Superior temporal gyrus (tissue), 1 donor: ENCODE results near the gene PAPPA2.
"Not testable (repeated sequence)": the region's sequence is repeated elsewhere in the genome, so short reads cannot be mapped to it uniquely, and the experiment has no call there.

ENCODE experiments used
- DNase-seq: peaks from one replicate; pipeline ENCODE4 v3.0.0-alpha.2; 2016; ENCODE audit errors: extremely low spot score

PAPPA2 gene

DNA sequence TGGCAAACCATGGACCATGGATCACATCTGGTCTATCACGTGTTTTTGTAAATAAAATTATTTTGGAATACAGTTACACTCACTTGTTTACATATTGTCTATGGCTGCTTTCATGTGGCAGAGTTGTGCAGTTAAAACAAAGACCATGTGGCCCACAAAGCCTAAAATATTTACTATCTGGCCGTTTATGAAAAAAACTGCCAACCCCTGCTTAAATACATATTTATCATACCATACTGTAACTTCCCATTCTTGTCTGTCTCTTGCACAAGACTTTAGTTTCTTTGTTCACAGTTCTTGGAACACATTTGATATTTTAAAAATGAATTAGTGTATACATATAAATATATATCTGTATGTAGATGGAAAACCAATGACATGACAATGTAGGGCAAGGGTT, 141.5 kb downstream of the PAPPA2 start:
- no peak for DNase-seq

DNA sequence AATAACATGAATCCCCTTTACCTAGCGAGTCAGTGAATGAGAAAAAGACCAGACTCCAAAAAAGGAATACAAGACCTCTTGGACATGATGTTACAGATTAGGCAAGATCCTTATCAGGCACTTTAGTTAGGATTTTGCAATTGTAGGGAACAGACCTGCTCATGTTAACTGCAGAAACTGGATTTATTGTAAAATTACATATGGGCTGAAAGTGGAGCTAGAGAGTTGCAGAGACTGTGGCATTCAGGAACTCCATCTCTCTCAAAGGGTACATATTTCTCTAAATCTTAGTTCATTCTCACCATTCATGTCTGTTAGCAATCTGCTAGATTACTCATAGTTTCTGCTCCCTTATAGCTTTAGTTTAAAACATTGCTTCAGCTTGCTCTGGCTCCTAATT, 142.2 kb downstream of the PAPPA2 start:
- DNase-seq = no peak

DNA sequence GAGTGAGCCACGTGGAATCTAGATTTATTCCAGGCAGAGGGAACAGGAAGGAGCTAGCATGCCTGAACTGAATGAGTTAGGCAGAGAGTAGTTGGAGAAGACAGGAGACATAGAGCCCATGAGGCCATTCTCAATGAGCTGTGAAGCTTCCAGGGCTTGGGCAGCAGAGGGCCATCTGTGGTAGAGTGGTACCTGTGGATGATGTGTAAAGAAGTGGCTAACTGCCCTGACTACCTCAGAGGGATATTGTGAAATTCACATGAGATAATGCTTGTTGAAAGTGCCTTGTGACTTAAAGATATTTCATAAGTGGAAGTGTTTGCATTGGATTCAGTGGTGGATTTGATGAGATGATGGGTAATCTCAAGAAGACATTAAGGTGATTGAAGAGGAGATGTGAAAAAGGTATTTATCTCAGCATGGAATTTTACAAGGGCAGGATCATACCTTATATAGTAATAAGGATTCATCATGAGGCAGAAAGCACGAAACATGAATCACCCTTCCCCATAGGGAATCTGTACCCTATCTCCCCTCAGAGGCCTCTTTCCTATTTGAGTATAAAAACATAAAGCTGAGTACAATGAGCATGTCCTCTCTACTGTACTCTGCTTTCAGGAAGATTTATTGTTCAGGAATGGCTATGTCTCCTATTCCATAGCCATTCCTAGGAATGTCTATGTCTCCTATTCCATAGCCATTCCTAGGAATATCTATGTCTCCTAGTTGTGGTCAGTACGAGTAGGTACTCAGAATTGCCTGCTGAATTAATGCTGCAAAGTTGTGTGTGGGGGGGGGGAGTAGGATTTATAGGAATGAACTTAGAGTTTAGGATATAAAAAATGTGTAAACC, 146.8 kb downstream of the PAPPA2 start:
- no peak for DNase-seq

DNA sequence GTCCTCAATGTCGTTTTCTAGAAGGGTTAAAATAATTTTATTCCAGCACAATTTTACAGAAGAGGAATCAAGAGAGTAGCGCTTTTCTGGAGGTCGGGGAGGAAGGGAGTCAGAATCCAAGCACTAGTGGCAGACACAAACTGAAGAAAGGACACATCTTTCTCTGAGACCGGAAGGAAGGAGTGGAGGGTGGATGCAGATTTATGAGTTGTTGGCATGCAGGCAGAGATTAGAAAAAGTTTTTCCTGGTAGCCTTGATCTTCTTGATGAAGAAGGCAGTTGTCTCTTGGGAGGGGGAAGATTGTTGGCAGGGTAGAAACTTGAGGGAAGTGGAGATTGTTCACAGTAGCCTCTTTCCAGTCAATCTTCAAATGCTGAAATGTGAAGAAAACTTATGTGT, 149.8 kb downstream of the PAPPA2 start:
- no peak for DNase-seq

DNA sequence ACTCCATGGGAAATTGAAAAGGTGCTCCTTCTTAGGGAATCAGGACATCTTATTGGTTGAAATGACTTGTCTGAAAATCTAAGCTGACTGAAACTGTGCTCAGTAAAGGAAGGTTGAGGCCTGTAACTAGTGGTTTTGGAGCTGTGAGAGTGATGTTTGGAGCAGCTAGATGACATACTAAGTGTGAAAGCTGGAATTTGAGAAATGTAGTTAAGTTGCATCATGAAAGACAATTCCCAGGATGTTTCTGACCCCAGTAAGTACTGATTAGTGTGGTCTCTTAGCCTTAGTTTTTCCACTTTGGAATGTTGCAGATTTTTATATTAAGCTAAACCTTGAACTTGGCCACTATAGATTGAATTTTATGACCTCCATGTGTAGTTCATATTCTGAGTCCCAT, 154.9 kb downstream of the PAPPA2 start:
- DNase-seq = no peak

DNA sequence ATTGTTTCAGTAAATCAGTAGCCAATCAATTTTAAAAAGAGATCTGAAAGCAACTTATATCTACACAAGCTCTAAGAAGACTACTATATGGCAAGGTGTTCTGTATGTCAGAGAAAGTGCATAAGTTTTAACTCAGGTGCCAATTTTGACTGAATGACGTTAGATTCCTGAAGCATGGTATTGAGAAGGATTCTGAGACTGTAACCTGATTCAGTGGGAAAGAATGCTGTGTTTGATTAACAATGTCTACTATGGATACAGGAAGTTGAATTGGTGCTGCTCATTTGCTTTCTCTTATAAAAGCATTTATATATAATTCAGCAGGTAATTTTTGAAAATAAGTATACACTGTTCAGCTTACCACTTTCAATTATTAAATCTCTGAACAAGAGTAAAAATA, 156.3 kb downstream of the PAPPA2 start:
- DNase-seq = no peak

DNA sequence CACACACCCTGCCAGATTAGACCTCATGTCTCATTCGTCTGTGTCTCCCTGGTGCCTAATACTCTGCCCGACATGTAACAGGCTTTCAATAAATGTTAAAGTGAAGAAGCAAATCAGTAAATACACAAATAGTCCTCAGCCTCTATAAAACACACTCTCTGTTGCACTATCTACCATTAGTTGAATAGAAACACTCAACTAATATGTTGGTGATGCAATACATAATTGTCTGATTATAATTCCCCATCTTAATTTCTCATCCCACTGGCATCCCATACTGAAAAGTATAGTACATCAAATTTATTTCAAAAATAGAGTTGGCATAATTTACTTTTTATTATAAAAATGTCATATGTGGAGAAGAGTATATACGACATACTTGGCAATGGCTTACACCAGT, 162.4 kb downstream of the PAPPA2 start:
- no peak for DNase-seq

DNA sequence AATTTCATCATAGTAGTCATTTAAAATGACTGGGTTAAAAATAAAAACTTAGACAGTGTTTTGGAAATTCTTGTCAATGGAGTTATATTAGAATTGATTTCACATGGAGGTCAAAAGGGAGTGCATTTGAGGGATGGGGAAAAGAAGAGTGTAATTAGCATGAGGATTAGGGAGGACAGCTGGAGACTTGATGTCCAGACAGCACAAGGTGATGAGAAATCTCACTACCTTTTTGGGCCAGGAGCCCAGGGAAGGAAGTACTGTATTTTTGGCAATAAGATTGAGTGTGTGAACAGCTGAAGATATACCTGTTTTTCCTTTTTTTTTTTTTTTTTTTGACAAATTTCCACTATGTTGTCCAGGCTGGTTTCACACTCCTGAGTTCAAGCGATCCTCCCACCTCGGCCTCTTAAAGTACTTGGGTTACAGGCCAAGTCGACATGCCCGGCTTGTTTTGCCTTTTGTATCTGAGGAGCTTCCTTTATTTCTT, 163.6 kb downstream of the PAPPA2 start:
- DNase-seq = no peak

DNA sequence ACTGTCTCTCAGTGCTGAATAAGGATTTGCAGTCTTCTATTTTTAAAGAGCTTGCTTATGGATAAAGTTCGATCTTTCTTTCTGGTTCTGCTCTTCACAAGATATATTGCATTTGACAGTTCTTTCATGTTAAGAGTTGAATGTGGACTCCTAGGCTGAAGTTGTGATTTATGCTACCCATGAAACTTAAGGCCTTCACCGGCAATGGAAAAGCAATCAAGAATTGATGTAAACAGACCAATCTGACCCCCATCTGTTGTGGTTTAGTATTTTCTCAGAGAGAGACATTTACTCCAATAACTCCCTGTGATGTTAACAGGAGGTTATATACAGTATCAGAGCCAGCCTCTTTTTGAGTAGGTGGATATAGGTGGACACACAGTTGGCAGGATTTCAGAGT, 165.8 kb downstream of the PAPPA2 start:
- no peak for DNase-seq

DNA sequence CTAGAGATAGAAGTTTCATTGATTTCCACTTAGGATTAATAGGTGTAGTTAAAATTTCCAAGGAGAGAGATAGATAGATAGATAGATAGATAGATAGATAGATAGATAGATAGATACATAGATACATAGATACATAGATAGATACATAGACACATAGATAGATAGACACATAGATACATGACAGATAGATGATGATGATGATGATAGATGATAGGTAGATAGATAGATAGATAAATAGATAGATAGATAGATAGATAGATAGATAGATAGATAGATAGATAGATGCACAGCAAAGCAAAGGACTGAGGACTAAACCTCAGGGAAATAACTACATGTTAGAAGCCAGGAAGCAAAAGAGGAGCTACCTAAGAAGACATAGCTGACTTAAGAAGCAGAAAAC, 171.8 kb downstream of the PAPPA2 start:
- not testable (repeated sequence) for DNase-seq

DNA sequence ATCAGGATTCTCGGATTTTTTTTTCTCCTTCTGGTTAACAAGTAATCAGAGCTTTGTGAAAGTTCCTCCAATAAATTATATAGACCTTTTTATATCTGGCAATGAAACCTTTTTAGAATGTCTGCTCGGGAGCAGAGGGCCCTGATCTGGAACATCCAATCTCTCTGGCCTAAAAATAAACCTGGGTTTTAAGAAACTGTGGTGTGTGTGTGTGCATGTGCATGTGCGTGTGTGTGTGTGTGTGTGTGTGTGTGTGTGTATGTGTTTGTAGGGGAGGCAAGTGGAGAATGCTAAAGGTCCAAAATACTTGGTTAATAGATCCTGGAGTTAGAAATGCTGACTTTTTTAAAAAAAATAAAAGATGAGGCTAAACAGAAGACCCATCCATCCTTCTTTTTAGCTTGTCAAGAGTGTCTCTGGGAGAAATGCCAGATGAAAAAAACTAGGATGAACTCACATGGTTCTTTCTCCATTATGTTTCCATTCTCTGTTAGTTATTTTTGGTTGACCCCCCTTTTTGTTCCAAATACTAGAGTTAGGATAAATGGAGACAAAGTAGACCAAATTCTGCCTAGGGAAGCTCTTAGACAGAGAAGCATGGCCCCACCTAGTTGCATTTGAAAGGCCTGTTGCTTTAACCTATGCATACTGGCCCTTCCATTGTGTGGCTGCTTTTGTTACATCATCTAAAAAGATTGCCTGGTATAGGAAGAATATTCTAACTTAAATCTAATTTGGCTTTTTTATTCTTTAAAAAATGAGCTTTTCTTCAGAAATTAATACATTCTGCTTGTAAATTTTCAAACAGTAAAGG, 175.9 kb downstream of the PAPPA2 start:
- no peak for DNase-seq

DNA sequence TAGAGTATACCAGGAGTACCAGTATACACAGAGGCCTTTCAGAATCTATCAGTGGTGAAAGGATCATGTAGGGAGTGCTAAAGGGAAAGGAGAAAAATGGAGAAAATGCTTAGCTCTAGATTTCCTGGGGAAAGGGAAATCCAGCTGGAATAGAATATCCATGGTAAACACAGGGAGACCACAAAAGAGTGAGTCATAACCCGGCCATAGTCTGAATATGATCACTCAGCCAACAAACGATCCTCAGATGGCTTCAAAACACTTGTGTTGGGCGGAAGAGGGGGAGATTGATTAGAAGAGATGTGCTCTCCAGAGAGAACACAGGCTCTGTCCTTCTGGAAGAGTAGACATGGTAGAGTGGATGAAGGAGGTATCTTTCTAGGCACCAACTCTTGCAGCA, 180.6 kb downstream of the PAPPA2 start:
- no peak for DNase-seq

DNA sequence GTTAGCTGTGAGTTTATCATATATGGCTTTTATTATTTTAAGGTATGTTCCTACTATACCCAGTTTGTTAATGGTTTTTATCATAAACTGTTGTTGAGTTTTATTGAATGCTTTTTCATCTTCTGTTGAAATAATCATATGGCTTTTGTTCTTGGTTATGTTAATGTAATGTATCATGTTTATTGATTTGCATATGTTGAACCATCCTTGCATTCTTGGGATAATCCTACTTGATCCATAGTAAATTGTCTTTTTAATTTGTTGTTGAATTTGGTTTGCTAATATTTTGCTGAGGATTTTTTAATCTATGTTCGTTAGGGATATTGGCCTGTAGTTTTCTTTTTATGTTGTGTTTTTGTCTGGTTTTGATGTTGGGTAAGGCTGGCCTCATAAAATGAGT, 185.6 kb downstream of the PAPPA2 start:
- no peak for DNase-seq

DNA sequence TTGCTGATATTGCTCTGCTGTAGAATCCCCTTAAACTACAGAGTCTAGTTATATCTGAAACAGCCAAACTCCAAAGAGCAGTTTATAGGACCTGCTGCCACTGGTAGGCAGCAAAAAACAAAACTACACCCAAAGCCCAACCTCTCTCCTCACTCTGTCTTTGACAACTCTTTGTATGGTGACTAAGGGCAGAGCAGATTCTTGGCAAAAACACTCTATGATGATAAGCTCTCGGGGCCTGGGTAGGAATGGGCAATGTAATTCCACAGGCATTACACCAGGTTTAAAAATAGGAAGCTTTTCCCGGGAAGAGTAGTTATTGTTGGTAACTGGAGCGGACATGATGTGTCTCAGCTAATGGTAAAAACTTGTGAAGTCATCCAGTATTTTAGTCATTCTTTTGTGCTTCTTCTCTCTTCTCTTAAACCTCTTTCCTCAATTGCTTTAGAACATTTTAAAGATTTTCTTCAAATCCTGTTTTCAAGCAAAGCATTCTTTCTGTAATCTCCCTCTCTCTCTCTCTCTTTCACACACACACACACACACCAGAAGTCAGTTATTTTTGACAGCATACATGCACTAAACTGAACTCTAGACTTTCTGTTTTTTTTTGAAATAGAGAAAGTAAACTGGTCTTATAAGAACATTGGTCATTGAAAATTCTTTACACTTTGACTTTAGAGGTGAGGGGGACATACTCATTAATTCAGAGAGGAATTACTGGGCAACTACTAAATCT, 193.5 kb downstream of the PAPPA2 start:
- DNase-seq = peak; percentile 12

DNA sequence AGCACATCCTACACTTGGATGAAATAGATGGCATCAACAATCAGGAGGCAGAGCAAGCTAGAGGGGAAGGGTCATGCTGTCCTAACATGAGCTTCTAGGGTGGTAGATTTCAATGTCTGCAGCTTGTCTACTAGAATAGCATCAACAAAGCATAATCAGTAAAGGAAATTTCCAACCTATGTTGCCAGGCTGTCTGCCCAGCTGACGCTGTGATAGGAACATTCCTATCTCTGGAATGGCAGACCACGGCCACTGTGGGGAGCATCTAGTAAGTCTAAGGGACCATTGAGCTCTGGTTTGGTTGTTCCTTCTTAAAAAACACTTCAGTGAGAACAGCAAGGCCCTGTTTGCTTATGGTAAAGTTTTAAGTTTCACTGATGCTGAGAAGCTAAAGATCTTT, 206.8 kb downstream of the PAPPA2 start:
- DNase-seq = no peak

DNA sequence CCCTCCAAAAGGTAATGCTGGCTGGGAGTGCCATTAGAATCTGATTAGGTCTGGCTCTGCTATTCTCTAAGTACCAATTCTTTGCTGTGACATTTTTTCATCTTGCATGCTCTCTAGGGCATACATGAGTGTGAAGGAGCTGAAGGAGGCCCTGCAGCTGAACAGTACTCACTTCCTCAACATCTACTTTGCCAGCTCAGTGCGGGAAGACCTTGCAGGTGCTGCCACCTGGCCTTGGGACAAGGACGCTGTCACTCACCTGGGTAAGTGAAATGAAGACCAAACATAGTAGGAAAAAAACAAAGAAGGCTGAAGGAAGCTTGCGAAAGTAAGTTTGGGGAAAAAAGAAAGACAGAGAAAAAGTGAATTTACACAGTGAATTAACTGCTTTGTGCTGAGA, 207.9 kb downstream of the PAPPA2 start:
- no peak for DNase-seq

DNA sequence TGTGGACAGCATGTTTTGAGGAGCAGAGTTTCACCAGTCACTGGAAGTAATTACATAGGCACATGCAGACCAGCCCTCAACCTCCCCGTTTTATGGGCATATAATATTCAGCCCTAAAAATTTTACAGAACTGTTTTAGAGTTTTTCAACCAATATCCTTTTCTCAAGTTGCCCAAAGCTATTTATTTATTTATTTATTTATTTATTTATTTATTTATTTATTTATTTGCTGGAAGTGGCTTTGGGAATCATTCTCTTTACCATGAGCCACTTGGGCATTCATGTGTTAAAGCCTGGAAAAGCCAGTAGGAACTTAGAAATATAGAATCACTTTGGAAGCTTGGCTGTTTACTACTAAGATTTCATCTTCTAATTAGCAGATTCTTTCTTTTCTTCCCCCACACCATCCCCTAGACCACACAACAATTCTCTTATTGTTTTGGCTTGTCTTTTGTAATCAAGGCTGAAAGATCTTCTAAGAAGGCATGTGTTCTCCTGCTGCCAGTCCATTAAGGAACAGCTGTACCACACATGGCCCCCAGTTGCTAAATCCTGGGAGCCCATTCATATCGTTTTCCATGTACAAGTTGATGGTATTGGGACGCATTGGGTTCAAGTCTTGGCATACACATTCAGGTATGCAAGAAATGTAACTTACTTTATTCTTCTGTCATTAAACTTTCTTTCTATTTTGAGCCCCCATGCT, 220.0 kb downstream of the PAPPA2 start:
- no peak for DNase-seq

DNA sequence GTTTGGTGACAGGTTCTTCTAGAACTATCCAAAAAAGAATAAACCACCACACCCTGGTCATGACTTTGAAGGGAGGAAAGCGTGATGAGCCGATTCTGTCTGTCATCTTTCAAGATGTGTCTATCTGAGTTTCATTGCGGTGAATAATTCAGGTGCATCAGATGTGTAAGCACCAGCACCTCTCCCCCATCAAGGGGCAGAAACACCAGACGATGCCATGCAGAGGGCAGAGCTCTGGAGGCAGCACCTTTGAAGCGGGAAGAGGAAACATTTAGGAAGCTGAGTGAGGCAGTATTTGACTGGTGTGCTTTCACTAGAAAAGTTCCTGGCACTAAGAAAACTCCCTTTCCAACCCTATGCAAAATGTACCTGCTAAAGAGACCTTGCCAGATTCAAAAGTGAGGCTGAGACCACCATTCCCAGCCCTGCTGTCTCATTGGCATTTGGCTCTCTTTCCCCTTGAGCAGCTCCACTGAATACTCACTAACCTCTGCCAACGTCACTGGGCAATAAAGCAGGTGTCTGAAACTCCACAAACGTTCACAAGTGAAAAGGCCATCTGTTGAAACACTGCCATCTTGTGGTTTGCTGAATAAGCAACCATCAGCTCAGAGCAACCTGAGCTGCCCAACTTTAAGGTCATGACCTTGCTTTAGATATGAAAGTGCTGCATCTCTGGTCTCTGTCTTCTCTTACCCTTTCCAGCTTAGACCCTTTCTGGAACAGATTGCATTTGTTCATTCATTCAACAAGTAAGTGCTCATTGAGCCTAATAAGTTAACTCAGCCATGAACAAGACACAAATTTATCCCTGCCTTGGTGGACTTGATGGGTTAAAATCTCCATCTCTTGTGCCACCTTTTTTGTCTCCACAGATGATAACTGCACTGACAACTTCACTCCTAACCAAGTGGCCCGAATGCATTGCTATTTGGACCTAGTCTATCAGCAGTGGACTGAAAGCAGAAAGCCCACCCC, 228.6 kb downstream of the PAPPA2 start:
- DNase-seq = peak; percentile 82

DNA sequence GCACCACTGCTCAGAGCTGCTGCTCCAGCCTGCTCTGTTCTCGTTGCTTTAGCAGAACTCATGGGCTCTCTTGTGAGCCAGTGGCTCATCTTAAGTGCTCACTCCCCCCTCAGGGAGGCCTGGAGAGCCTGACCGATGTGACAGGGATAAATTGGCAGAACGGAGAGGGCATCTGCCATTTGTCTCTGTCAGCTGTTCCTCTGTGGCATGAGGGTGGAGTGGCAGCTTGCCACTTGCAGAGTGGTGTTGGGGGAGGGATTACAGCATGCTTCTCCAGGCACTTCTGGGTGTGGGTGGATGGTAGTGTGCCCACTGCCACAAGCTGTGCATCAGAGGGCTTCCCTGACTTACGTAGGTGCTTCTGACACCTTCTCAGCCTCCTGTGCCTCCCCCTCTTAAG, 229.5 kb downstream of the PAPPA2 start:
- DNase-seq = peak; percentile 44

DNA sequence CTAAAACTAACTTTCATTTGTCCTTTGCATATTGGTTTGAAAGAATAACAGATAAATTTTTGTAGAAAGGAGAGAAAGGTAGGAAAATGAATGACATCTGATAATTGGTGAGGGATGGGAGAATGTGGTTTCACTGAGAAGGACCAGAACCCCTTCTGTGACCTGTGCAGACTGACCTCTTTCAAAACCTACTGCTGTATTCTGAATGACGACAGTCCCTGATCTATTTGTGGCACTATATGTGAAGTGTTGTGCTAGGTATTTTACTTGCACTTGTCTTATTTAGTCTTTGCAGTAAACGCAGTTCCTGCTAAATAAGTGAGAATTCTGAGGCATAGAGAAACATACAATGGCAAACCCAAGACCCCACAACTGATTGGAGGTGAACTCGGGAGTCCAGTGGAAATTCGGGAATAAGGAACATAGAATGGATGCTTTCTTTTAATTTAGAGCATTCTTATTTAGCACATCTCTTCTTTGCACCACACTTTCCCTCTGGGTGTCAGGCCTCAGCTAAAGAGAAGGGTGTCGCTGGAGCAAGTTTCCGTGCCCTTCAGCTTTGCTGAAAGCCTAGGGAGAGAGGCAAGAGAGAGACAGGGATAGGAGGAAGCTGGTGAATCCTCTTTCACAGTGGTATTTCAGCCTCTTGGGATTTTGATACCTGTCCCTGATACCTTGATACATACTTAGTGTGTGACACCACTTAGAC, 230.2 kb downstream of the PAPPA2 start:
- DNase-seq = peak; percentile 29
